Retinal pigment epithelial cell (primary cell): ENCODE results near the gene MEGF6.

Experiments
- DNase-seq: peaks from one replicate; pipeline ENCODE4 v3.0.0-alpha.2; 2010; ENCODE audit warnings: low read depth
- H3K4me3 ChIP-seq: 2 replicates; pipeline ENCODE4 v1.5.1; 2011; ENCODE audit warnings: mild to moderate bottlenecking, low read length, control low read depth, moderate library complexity
- TF ChIP-seq, protein P1 (sequence below): conservative IDR thresholded peaks from 2 replicates; pipeline ENCODE4 v1.5.1; 2011; ENCODE audit warnings: low read depth, low read length, control low read depth, inconsistent platforms

MEGF6 gene

DNA sequence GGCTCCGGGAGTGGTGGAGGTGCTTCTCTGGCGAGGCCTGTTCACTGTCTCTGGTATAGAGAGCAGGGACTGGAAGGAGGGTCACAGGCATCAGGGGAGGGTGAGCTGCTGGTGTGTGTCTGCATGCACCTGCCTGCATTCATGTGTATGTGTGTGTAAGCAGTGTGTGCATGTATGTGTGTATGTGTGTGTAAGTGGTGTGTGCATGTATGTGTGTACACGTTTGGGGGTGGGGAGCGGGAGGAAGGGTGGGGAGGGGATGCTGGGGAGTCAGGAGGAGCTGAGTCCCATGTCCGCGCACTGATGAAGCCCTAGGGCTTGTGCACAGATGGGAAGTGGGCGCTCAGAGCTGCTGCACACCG lies 107.8 kb downstream of the MEGF6 start:
- TF ChIP-seq, protein P1, sequence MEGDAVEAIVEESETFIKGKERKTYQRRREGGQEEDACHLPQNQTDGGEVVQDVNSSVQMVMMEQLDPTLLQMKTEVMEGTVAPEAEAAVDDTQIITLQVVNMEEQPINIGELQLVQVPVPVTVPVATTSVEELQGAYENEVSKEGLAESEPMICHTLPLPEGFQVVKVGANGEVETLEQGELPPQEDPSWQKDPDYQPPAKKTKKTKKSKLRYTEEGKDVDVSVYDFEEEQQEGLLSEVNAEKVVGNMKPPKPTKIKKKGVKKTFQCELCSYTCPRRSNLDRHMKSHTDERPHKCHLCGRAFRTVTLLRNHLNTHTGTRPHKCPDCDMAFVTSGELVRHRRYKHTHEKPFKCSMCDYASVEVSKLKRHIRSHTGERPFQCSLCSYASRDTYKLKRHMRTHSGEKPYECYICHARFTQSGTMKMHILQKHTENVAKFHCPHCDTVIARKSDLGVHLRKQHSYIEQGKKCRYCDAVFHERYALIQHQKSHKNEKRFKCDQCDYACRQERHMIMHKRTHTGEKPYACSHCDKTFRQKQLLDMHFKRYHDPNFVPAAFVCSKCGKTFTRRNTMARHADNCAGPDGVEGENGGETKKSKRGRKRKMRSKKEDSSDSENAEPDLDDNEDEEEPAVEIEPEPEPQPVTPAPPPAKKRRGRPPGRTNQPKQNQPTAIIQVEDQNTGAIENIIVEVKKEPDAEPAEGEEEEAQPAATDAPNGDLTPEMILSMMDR, result no peak
- no peak overlapping the region for H3K4me3 ChIP-seq
- no peak for DNase-seq

DNA sequence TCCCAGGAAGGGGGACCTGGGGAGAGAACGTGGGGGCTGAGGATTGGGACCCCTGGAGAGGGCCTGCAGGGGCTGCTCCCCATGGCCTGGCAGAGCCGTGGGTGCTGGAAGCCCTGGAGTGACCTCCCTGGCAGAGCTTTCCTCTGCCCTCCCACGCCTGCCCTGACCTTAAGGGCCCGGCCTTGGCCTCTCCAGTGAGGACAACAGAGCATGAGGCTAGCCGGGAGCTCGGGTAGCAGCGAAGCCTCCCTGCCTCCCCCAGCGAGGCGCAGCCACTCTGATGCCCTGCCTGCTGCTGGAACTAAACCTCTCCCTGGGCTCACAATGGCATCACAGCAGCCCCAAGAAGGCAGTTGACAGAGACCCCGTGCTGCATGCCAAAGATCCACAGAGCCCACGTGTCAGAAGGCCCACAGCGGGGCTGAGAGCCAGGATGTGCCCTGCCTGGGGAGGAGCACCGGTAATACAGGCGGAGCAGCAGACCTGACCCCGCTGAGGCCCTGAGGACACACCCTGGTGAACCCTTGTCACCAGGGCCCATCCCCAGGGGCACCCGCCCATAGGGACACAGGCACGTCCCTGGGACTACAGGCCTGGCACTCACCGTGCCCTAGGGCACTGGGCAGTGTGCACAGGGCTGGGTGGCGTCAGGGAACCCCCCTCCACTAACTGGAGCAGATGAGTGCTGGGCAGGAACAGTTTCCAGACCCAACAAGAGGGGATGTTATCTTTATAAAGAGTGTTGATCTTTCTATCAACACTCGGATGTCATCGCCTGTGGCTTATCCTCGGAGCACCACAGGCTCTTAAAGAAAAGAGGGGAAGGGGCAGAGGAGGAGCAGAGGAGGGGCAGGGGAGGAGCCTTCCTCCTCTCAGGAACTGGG lies 108.4 kb downstream of the MEGF6 start:
- TF ChIP-seq, protein P1, result no peak
- no peak for DNase-seq

DNA sequence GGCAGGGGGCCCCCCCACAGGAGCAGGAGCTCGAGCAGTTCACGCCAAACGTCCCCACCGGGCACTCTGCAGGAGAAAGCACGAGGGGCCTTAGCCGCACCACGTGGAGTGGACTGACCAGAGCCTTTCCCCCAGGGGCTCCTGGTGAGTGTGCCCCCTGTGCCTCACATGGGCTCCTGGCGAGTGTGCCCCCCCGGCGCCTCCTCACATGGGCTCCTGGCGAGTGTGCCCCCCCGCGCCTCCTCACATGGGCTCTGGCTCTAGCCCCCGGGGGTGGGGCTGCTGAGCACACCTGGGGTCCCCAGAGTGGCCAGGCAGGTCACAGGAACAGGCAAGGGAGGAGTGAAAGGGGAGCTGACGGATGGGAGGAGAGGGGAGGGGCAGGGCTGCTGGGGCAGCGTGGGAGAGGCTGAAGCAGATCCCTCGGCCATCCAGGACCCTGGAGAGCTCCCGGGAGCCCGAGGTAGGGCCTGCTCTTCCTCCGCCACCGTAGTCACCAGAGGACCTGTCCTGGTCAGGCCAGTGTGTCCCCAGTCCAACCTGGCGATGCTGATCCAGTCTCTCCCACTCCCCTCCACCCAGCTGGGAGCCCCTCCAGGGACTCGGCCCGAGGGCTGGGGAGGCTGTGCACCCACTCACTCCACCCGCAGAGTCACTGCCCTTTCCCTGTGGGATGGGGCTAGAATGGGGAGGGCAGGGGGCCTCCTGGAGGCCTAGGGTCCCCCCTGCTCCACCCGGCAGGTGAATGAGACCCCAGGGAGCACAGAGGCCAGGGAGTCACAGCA lies 109.3 kb downstream of the MEGF6 start:
- TF ChIP-seq, protein P1, result no peak
- DNase-seq, result no peak
- no peak overlapping the region for H3K4me3 ChIP-seq

More for the DNA sequence above, 108.4 kb downstream of the MEGF6 start:
- no peak overlapping the region for H3K4me3 ChIP-seq

DNA sequence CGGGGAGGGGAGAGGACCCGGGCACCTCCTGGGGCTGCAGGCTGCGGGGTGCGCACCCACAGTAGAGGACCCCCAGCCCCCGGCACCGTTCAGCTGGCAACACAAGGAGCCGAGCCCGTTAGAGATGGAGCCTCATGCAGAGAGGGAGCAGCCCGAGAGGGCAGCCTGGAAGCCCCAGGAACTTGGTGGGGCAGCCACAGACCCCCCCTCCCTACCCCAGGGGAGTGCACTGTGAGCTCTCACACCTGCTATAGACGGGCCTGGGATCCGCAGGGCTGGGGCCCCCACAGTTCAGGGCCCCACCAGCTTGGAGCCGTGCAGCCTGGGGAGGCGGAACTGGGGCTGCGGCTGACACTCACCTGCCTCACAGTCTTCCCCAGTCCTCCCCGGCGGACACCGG lies 109.9 kb downstream of the MEGF6 start:
- TF ChIP-seq, protein P1, result no peak
- H3K4me3 ChIP-seq, result no peak overlapping the region
- no peak for DNase-seq

DNA sequence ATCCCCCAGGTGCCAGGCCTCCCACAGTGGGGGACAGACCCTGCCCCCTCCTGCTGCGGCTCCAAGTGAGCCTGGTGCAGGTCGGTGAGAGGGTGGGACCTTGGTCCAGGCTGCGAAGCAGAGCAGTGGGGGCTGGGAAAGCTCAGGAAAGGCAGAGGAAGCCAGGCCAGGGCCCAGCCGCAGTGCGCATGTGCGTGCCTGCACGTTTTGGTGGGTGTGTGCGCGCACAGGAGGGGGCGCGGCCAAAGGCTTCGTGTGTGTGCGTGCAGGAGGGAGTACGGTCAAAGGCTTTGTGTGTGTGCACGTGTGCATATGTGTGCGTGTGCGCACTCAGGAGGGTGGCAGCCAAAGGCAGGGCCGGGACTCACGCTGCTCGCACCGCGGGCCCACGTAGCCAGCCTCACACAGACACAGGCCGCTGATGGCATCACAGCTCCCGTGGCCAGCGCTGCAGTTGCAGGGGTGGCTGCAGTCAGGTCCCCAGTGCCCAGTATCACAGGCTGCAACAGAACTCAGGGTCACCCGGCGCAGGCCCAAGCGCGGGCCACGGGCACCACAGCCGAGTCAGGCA lies 111.0 kb downstream of the MEGF6 start:
- no peak for DNase-seq
- TF ChIP-seq, protein P1, result no peak
- no peak overlapping the region for H3K4me3 ChIP-seq

DNA sequence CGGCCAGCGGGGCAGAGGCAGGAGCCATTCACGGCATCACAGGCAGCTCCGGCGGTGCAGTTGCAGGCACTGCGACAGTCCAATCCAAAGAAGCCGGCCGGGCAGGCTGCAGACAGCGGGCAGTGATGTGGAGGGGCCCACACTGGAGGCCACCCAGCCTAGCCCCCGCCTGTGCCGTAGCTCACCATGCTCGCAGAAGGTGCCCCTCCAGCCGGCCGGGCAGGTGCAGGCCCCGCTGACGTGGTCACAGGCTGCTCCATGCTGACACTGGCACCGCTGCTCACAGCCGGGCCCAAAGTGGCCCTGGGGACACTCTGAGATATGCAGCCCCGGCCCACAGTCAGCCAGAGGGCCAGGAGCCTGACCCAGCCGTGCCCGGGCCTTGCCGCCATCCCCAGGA lies 111.7 kb downstream of the MEGF6 start:
- TF ChIP-seq, protein P1, result no peak
- H3K4me3 ChIP-seq, result no peak overlapping the region
- no peak for DNase-seq
